HUDEP-2 (cell line): ENCODE results near the gene ABCA5.
"Not testable (repeated sequence)": the region's sequence is repeated elsewhere in the genome, so short reads cannot be mapped to it uniquely, and the experiment has no call there.

Experiments used
- DNase-seq, 76 experiments: peaks; one replicate each; lab custom pipeline; 2025; ENCODE audit not compliant: unreplicated experiment in 76 of 76; lab: John Stamatoyannopoulos, UW

The ABCA5 gene

GRCh38 chr17:69218986-69219385, 107.9 kb downstream of the ABCA5 start:
- DNase-seq, result no peak

DNA sequence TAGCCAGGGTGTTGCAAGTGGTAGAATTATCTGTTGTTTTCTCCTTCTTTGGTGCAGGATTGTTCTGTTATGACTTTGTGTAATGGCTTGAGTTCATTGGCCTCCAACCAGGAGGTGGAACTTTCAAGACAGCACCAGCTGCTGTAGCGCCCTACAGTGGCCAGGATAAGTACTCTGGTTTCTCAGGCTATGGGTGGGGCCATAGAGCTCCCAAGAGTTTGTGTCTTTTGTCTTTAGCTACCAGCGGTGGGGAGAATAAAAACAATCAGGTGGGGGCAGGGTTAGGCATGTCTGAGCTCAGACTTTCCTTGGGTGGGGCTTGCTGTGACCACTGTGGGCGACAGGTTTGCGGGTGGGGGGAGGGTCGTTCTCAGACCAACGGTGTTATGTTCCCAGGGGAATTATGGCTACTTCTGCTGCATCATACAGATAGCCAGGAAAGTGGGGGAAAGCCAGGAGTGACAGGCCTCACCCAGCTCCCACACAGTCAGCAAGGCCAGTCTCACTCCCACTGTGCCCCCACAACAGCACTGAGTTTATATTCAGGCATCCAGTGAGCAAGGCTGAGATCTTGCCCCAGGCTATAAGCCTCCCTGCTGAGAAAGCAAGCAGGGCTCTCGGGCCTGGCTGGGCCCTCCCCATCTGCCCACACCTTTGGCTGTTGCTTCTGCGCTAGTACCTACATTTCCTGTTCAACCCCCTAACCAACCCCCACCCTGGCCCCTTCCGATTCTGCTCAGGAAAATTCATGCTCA, 113.7 kb downstream of the ABCA5 start:
- peak in 3 of 76 experiments; percentile 0 to 7 (median 2) for DNase-seq

- no peak for DNase-seq
These were observed 118.3 kb downstream of the ABCA5 start for GRCh38 chr17:69208640-69209039.

DNA sequence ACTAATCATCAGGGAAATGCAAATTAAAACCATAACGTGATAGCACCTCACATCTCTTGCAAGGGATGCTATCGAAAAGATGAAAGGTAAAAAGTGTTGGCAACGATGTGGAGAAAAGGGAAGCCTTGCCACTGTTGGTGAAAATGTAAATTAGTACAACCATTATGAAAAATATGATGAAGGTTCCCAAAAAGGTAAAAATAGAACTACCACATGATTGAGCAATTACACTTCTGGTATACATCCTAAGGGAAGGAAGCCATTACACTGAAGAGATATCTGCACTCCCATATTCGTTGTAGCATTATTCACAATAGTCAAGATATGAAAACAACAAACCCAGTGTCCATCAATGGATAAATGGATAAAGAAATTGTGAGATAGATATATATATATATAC, 119.8 kb downstream of the ABCA5 start:
- no peak for DNase-seq

- DNase-seq, result no peak
These were observed 128.7 kb downstream of the ABCA5 start for GRCh38 chr17:69198238-69198637.

DNA sequence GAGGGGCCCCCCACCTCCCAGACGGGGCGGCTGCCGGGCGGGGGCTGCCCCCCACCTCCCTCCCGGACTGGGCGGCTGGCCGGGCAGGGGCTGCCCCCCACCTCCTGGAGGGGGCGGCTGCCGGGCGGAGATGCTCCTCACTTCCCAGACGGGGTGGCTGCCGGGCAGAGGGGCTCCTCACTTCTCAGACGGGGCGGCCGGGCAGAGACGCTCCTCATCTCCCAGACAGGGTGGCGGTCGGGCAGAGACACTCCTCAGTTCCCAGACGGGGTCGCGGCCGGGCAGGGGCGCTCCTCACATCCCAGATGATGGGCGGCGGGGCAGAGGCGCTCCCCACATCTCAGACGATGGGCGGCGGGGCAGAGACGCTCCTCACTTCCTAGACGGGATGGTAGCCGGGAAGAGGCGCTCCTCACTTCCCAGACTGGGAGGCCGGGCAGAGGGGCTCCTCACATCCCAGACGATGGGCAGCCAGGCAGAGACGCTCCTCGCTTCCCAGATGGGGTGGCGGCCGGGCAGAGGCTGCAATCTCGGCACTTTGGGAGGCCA, 130.8 kb downstream of the ABCA5 start:
- DNase-seq, result not testable (repeated sequence)
